Activated CD4-positive, alpha-beta T cell treated with anti-CD3 and anti-CD28 coated beads, Interleukin-2, amount 10 ng/mL, durations not matched to agents 7 days and 5 days (primary cell): ENCODE results near the gene PHOSPHO1. TPM values are rescaled to one million over a fixed set of nuclear protein-coding genes. Genes with fewer than 3 reads are reported as not detected.
A peak's percentile ranks its signal among the peaks of the same experiment; 100 is the strongest.

Source experiments
- CTCF ChIA-PET: fragments of 350-600 bp; sonication (Branson Sonifier 250); formaldehyde crosslinking; loops from one replicate; lab custom pipeline; 2021; ENCODE audit warnings: antibody characterized with exemption; lab: Charles Lee
- POLR2A ChIA-PET: fragments of 350-600 bp; sonication (Branson Sonifier 250); formaldehyde crosslinking; loops from one replicate; lab custom pipeline; 2021; ENCODE audit warnings: antibody characterized with exemption; lab: Charles Lee
- DNase-seq: peaks from one replicate; pipeline ENCODE4 v3.0.0-alpha.2; 2020
- H3K27ac Mint-ChIP-seq: one replicate; pipeline ENCODE4 v1.8.0; 2021; ENCODE audit warnings: mild to moderate bottlenecking, moderate library complexity, mixed read lengths
- H3K27me3 Mint-ChIP-seq: one replicate; pipeline ENCODE4 v1.8.0; 2021; ENCODE audit warnings: mixed read lengths
- H3K36me3 Mint-ChIP-seq: one replicate; pipeline ENCODE4 v1.8.0; 2021; ENCODE audit warnings: low read depth, mixed read lengths
- H3K4me1 Mint-ChIP-seq: one replicate; pipeline ENCODE4 v1.8.0; 2021; ENCODE audit warnings: mixed read lengths
- H3K4me3 Mint-ChIP-seq: one replicate; pipeline ENCODE4 v1.8.0; 2021; ENCODE audit warnings: mild to moderate bottlenecking, moderate library complexity, mixed read lengths
- H3K9me3 Mint-ChIP-seq: one replicate; pipeline ENCODE4 v1.8.0; 2021; ENCODE audit warnings: mixed read lengths
- total RNA-seq, 2 experiments: library from RNA; stranded (reverse); gene quantifications; one replicate each; pipeline ENCODE4 v1.2.3, GENCODE V29; 2021

PHOSPHO1 gene
- total RNA-seq, 2 experiments from 2014 or later = not detected

DNA sequence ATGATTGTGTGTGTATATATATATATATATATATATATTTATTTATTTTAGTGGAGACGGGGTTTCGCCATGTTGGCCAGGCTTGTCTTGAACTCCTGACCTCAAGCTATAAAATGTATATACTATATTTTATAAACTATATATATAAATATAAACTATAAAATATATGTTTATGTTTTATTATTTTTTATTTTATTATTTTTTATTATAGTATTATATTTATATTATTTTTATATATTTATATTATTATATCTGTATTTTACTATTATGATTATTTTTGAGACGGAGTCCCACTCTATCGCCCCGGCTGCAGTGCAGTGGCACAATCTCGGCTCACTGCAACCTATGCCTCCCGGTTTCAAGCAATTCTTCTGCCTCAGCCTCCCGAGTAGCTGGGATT lies 10.5 kb upstream of the PHOSPHO1 start:
- Mint-ChIP-seq H3K9me3 (no peaks in the 10 kb centered on the region), H3K27ac (no peak overlapping the region), H3K4me1 (no peaks in the 10 kb centered on the region), H3K27me3 (peaks cover 5% of the 10 kb centered on the region), H3K4me3 (no peak overlapping the region), H3K36me3 (no peaks in the 10 kb centered on the region)
- ChIA-PET CTCF (interaction anchor here (0.9 to 1.4 kb wide), 3 partner anchors 13 to 82 kb away, joined by 3 to 10 read pairs (median 3); no protein-coding TSS in a partner anchor), POLR2A (interaction anchor here (0.7 kb wide), 1 partner anchor 19 kb away, joined by 4 read pairs; no protein-coding TSS in a partner anchor)
- DNase-seq = no peak

- ChIA-PET POLR2A (interaction anchor here (0.7 kb wide), 1 partner anchor 19 kb away, joined by 4 read pairs; no protein-coding TSS in a partner anchor), CTCF (interaction anchor here (0.6 to 1.4 kb wide), 4 partner anchors 12 to 945 kb away, joined by 3 to 10 read pairs (median 4); no protein-coding TSS in a partner anchor)
- no peak for DNase-seq
- Mint-ChIP-seq H3K9me3 (no peaks in the 10 kb centered on the region), H3K36me3 (no peaks in the 10 kb centered on the region), H3K4me3 (no peak overlapping the region), H3K27me3 (peaks cover 7% of the 10 kb centered on the region), H3K4me1 (no peaks in the 10 kb centered on the region), H3K27ac (no peak overlapping the region)
Observed at GRCh38 chr17:49240619-49241018, 10.0 kb upstream of the PHOSPHO1 start.

DNA sequence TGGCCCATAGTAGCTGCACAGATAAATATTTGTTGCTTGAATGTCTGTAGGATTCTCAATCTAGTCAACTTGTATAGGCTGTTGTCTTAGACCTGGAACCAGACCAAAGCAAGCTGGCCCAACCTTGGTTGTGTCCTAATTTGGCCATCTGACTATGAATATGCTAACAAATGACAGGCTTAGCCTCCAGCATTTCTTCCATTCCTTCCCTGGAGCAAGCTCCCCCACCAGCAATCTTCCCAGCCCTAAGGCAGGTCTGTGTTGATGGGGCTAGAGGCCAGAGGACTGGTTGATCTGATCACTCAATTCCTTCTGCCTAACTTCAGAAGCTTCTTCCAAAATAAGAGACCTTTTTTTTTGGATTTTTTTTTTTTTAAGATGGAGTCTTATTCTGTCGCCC lies 9.4 kb upstream of the PHOSPHO1 start:
- H3K36me3 Mint-ChIP-seq = no peaks in the 10 kb centered on the region
- no peak for DNase-seq
- ChIA-PET POLR2A (no interaction called here), CTCF (interaction anchor here (0.6 to 1.4 kb wide), 2 partner anchors 12 to 945 kb away, joined by 4 to 10 read pairs; no protein-coding TSS in a partner anchor)
- peaks cover 10% of the 10 kb centered on the region for H3K27me3 Mint-ChIP-seq
- H3K27ac Mint-ChIP-seq = no peak overlapping the region
- no peak overlapping the region for H3K4me3 Mint-ChIP-seq
- H3K9me3 Mint-ChIP-seq = no peaks in the 10 kb centered on the region
- H3K4me1 Mint-ChIP-seq = no peaks in the 10 kb centered on the region

DNA sequence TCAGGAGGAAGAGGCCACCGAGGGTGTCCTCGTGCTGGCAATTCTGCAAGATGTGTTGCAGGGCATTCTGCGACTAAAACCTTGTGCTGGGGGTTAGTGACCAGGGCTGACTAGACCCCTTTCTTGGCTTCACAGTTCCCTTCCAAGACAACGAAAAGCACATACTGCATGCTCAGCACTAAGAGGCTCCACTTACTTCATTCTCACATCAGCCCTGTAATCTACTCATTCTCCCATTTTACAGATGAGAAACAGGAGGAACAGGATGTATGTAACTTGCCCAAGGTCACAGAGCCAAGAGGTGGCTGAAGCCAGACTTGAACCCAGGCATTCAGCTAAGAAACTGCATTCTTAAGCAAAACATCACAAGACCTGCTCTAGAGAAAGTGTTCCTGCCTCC lies 5.3 kb upstream of the PHOSPHO1 start:
- Mint-ChIP-seq H3K27ac (no peak overlapping the region), H3K4me1 (peaks cover 4% of the 10 kb centered on the region), H3K4me3 (no peak overlapping the region), H3K36me3 (no peaks in the 10 kb centered on the region), H3K27me3 (peaks cover 28% of the 10 kb centered on the region), H3K9me3 (no peaks in the 10 kb centered on the region)
- POLR2A ChIA-PET = no interaction called here
- no peak for DNase-seq
- CTCF ChIA-PET = no interaction called here

DNA sequence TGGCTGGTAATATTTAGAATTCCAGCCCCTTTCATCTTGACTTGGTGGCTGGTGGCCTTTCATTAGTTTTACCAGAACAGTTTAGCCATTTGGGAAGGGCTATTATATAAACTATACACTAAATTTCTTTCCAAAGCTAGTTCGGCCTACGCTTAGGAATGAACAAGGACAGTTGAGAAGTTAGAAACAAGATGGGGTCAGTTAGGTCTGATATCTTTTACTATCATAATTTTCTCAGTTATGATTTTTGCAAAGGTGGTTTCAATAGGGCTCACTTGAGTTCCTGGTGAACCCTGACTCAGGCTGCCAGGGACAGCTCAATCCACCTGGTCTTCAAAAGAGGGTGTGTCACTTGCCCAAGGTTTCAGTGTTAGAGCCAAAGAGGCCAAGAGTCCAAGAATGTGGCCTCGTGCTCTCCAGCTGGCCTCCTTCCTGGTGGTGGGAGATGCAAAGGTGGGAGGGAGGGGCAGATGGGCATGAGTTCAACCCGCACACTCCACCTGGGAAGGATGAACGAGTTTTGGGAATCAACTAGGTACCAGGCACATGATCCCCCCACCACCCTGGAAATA lies 4.0 kb upstream of the PHOSPHO1 start:
- CTCF ChIA-PET = no interaction called here
- DNase-seq = no peak
- POLR2A ChIA-PET = no interaction called here
- no peak overlapping the region for H3K27ac Mint-ChIP-seq
- H3K27me3 Mint-ChIP-seq = peaks cover 35% of the 10 kb centered on the region
- H3K9me3 Mint-ChIP-seq = no peaks in the 10 kb centered on the region
- peaks cover 5% of the 10 kb centered on the region for H3K4me1 Mint-ChIP-seq
- no peaks in the 10 kb centered on the region for H3K36me3 Mint-ChIP-seq
- no peak overlapping the region for H3K4me3 Mint-ChIP-seq

DNA sequence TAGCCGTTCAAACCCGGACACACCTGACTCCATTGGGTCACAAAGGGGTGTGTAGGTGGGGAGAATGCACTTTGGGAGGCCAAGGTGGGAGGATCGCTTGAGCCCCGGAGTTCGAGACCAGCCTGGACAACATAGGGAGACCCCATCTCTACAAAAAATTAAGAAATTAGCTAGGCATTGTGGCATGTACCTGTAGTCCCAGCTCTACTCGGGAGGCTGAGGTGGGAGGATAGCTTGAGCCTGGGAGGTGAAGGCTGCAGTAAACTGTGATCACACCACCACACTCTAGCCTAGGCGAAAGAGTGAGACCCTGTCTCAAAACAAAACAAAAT lies 942 bp upstream of the PHOSPHO1 start:
- H3K4me1 Mint-ChIP-seq = peaks cover 10% of the 10 kb centered on the region
- H3K27ac Mint-ChIP-seq = no peak overlapping the region
- H3K9me3 Mint-ChIP-seq = no peaks in the 10 kb centered on the region
- peak overlapping the region; percentile 67 for H3K4me3 Mint-ChIP-seq
- ChIA-PET CTCF (no interaction called here), POLR2A (no interaction called here)
- H3K36me3 Mint-ChIP-seq = no peaks in the 10 kb centered on the region
- DNase-seq = no peak
- peaks cover 38% of the 10 kb centered on the region for H3K27me3 Mint-ChIP-seq

DNA sequence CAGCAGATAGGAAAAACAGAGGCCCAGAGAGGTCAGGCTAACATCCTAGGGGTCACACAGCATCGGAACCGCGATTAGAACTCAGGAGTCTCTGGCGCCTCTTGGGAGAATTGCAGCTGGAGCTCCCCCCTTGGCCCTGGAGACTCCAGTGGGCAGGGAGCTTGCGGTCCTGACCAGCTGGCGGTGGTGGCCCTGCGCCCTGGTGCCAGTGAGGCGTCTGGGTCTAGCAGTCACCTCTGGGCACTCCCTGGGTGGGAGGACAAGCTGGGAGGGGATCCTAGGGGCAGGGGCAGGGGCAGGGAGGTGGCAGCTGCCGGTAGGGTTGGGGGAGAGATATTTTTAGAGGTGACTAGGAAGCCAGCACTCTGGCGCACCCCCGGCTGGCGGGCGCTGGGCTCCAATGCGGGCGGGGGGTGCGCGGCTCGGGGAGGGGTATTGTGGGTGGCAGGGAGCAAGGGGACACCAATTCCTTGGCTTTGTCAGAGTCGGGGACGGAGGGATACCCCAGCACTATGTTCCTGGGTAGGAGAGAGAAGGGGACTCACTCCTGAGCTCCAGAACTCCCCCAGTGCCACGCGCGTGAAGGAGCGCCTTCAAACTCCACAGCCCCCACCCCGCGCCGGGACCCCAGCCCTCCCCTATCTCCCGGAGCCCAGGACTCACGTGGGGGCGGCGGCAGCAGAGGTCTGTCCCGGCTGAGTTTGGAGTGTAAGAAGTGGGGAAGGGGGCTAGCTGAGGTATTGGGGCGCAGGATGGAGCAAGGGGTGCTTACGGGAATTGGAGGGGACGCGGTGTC lies 584 bp downstream of the PHOSPHO1 start:
- no peaks in the 10 kb centered on the region for H3K36me3 Mint-ChIP-seq
- H3K4me1 Mint-ChIP-seq = peaks cover 14% of the 10 kb centered on the region
- ChIA-PET POLR2A (no interaction called here), CTCF (interaction anchor here (0.6 to 2.7 kb wide), 2 partner anchors 49 to 72 kb away, joined by 3 to 9 read pairs; no protein-coding TSS in a partner anchor)
- H3K4me3 Mint-ChIP-seq = peak overlapping the region; percentile 67
- no peak for DNase-seq
- no peak overlapping the region for H3K27ac Mint-ChIP-seq
- no peaks in the 10 kb centered on the region for H3K9me3 Mint-ChIP-seq
- peaks cover 34% of the 10 kb centered on the region for H3K27me3 Mint-ChIP-seq

- peaks cover 19% of the 10 kb centered on the region for H3K4me1 Mint-ChIP-seq
- H3K9me3 Mint-ChIP-seq = no peaks in the 10 kb centered on the region
- H3K27me3 Mint-ChIP-seq = peaks cover 36% of the 10 kb centered on the region
- no peak overlapping the region for H3K27ac Mint-ChIP-seq
- POLR2A ChIA-PET = no interaction called here
- H3K4me3 Mint-ChIP-seq = peak overlapping the region; percentile 36
- no peak for DNase-seq
- peaks cover 3% of the 10 kb centered on the region for H3K36me3 Mint-ChIP-seq
- CTCF ChIA-PET = interaction anchor here (0.7 to 2.7 kb wide), 6 partner anchors 11 to 550 kb away, joined by 3 to 13 read pairs (median 6); no protein-coding TSS in a partner anchor
Observed at GRCh38 chr17:49229076-49229804, 1.3 kb downstream of the PHOSPHO1 start.

DNA sequence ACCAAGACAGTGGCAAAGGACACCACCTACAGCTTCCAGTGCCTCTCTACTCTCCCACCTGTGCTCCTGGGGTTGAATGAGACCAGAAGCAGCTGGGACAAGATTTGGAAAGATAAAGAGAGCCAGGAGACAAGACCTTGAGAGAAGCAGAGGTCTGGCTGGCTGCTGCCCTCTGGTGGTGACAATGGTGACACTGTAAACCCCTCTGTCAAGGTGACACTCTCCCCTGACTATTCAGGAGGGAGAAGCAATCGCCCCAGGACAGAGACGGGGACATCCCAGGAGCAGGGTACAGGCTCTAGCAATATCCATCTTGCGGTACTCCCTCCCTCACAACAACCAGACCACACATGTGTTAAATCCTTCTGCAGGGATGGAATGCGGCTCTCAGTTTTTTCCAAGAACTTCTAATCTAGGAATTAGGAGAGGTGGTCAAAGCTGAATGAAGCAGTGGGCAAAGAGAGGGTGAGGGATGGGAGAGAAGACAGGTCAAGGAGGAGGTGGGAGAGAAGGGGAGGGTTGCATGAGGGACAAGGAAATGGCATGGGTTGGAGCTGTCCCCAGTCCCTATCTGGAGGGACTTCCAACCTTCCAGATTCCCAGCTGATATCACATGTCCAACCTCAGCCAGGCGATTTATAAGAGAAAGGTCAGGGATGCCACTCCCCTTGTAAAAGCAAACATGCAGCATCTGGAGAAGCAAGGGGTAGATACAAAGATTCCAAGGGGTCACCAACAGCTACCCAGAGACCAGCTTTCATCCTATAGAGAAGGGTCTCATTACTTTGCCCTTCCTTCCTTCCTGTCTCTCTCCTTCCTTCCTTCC lies 2.9 kb downstream of the PHOSPHO1 start:
- Mint-ChIP-seq H3K27me3 (peaks cover 30% of the 10 kb centered on the region), H3K27ac (no peak overlapping the region), H3K9me3 (no peaks in the 10 kb centered on the region), H3K4me3 (no peak overlapping the region), H3K36me3 (peaks cover 13% of the 10 kb centered on the region), H3K4me1 (peaks cover 35% of the 10 kb centered on the region)
- ChIA-PET CTCF (interaction anchor here (1.0 to 2.5 kb wide), 9 partner anchors 9 to 188 kb away, joined by 3 to 13 read pairs (median 5); partner anchors contain the start of genes ABI3 and GNGT2), POLR2A (no interaction called here)
- DNase-seq = peak; percentile 85

DNA sequence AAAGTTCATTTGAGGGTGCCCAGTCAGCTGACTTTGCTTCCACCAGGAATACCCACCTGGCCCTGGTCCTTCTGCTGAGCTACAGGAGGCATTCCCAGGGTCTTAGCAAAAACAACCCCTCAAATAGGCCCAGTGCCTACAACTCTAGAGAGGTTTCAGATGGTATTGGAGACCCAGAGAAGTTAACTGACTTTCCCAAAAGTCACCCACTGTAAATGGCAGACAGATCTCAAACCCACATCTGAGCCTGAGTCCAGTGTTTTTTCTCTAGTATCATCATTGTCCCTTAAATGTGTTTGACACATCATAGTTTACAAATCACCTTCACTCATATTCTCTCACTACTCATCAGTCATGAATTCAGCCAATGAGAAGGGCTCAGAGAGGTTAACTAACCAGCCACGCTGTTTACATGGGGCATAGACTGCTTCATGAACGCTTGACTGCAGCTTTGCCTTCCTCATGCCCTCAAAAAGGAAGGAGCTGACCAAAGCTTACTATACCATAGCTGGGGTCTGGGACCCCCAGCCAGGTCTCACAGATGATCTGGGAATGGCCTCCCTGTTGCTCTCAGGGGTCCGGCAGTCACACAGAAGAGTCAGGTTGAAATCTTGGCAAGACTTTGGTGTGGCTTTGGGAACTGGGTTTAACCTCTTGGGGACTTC lies 3.7 kb downstream of the PHOSPHO1 start:
- POLR2A ChIA-PET = interaction anchor here (0.8 kb wide), 1 partner anchor 35 kb away, joined by 3 read pairs; no protein-coding TSS in a partner anchor
- Mint-ChIP-seq H3K27me3 (peaks cover 27% of the 10 kb centered on the region), H3K9me3 (no peaks in the 10 kb centered on the region), H3K4me3 (no peak overlapping the region), H3K27ac (peak overlapping the region; percentile 9), H3K36me3 (peaks cover 21% of the 10 kb centered on the region), H3K4me1 (peaks cover 40% of the 10 kb centered on the region)
- DNase-seq = no peak
- CTCF ChIA-PET = interaction anchor here (1.0 to 2.5 kb wide), 12 partner anchors 9 to 189 kb away, joined by 3 to 13 read pairs (median 4); partner anchors contain the start of genes ABI3 and GNGT2

- no peaks in the 10 kb centered on the region for H3K9me3 Mint-ChIP-seq
- ChIA-PET CTCF (interaction anchor here (0.6 to 2.5 kb wide), 10 partner anchors 10 to 45 kb away, joined by 3 to 13 read pairs (median 4); no protein-coding TSS in a partner anchor), POLR2A (interaction anchor here (0.8 kb wide), 1 partner anchor 34 kb away, joined by 3 read pairs; no protein-coding TSS in a partner anchor)
- H3K36me3 Mint-ChIP-seq = peaks cover 26% of the 10 kb centered on the region
- H3K4me3 Mint-ChIP-seq = peak overlapping the region; percentile 22
- peaks cover 38% of the 10 kb centered on the region for H3K4me1 Mint-ChIP-seq
- no peak for DNase-seq
- H3K27ac Mint-ChIP-seq = peak overlapping the region; percentile 58
- peaks cover 19% of the 10 kb centered on the region for H3K27me3 Mint-ChIP-seq
Observed at GRCh38 chr17:49225554-49226236, 4.9 kb downstream of the PHOSPHO1 start.
